Measurements from ENCODE around the gene RNPS1. TPM values are rescaled to one million over a fixed set of nuclear protein-coding genes. Genes with fewer than 3 reads are reported as not detected.

The RNPS1 gene
- total and polyA plus RNA-seq, 9 of the 15 experiments (the other 6 are each of a cell fraction or from before 2014, with no cell fraction given), result 44.9 to 338 (median 202) TPM

GRCh38 chr16:2223221-2223941 lies 44.5 kb downstream of the RNPS1 start, which contains the start of gene E4F1 (continued):
- no peak for TF ChIP-seq ZNF311 (CRISPR knock-in tag; IDR thresholded peaks at IDR 0.05)
- peak; percentile 7; the same call in 1 of the 2 replicates for TF ChIP-seq BHLHE40 (IDR thresholded peaks at IDR 0.05; ENCODE audit: low read length)
- TF ChIP-seq, protein P1, sequence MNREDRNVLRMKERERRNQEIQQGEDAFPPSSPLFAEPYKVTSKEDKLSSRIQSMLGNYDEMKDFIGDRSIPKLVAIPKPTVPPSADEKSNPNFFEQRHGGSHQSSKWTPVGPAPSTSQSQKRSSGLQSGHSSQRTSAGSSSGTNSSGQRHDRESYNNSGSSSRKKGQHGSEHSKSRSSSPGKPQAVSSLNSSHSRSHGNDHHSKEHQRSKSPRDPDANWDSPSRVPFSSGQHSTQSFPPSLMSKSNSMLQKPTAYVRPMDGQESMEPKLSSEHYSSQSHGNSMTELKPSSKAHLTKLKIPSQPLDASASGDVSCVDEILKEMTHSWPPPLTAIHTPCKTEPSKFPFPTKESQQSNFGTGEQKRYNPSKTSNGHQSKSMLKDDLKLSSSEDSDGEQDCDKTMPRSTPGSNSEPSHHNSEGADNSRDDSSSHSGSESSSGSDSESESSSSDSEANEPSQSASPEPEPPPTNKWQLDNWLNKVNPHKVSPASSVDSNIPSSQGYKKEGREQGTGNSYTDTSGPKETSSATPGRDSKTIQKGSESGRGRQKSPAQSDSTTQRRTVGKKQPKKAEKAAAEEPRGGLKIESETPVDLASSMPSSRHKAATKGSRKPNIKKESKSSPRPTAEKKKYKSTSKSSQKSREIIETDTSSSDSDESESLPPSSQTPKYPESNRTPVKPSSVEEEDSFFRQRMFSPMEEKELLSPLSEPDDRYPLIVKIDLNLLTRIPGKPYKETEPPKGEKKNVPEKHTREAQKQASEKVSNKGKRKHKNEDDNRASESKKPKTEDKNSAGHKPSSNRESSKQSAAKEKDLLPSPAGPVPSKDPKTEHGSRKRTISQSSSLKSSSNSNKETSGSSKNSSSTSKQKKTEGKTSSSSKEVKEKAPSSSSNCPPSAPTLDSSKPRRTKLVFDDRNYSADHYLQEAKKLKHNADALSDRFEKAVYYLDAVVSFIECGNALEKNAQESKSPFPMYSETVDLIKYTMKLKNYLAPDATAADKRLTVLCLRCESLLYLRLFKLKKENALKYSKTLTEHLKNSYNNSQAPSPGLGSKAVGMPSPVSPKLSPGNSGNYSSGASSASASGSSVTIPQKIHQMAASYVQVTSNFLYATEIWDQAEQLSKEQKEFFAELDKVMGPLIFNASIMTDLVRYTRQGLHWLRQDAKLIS (CRISPR knock-in tag; IDR thresholded peaks at IDR 0.05), result peak; percentile 0; the same call in 1 of the 2 replicates
- no peak for TF ChIP-seq ZNF436 (CRISPR knock-in tag; IDR thresholded peaks at IDR 0.05)
- no peak for TF ChIP-seq GTF2B (IDR thresholded peaks at IDR 0.05; ENCODE audit: extremely low read depth, insufficient read length)
- TF ChIP-seq, protein P2, sequence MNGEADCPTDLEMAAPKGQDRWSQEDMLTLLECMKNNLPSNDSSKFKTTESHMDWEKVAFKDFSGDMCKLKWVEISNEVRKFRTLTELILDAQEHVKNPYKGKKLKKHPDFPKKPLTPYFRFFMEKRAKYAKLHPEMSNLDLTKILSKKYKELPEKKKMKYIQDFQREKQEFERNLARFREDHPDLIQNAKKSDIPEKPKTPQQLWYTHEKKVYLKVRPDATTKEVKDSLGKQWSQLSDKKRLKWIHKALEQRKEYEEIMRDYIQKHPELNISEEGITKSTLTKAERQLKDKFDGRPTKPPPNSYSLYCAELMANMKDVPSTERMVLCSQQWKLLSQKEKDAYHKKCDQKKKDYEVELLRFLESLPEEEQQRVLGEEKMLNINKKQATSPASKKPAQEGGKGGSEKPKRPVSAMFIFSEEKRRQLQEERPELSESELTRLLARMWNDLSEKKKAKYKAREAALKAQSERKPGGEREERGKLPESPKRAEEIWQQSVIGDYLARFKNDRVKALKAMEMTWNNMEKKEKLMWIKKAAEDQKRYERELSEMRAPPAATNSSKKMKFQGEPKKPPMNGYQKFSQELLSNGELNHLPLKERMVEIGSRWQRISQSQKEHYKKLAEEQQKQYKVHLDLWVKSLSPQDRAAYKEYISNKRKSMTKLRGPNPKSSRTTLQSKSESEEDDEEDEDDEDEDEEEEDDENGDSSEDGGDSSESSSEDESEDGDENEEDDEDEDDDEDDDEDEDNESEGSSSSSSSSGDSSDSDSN (IDR thresholded peaks at IDR 0.05; ENCODE audit: borderline replicate concordance in 1 of 2, low read depth in 2 of 2, low read length in 2 of 2), result peak; percentile 63 to 80
- TF ChIP-seq ARID1B (IDR thresholded peaks at IDR 0.05), result no peak
- peak; percentile 75 for TF ChIP-seq POLR2AphosphoS5 (IDR thresholded peaks at IDR 0.05; ENCODE audit: control insufficient read depth, insufficient read depth, low read depth, low read length)
- no peak for TF ChIP-seq FOXM1 (IDR thresholded peaks at IDR 0.05; ENCODE audit: low read depth)
- no peak for TF ChIP-seq FOXM1 (CRISPR knock-in tag; IDR thresholded peaks at IDR 0.05; ENCODE audit: low read depth)
- TF ChIP-seq ZNF699 (CRISPR knock-in tag; IDR thresholded peaks at IDR 0.05; ENCODE audit: insufficient replicate concordance), result no peak
- peak; percentile 85 for TF ChIP-seq MAX (CRISPR knock-in tag; IDR thresholded peaks at IDR 0.05)
- TF ChIP-seq ADNP (tag; IDR thresholded peaks at IDR 0.05), result no peak
- TF ChIP-seq POLR2H (tag; IDR thresholded peaks at IDR 0.05; ENCODE audit: low read depth), result peak; percentile 84
- TF ChIP-seq RBM15 (IDR thresholded peaks at IDR 0.05; ENCODE audit: insufficient read depth, low read length), result no peak
- no peak for TF ChIP-seq ZC3H11A (IDR thresholded peaks at IDR 0.05; ENCODE audit: low read depth, low read length)
- 0 out of 2 replicates have a peak, but pooled peaks have one; percentile 11 for TF ChIP-seq ZNF431 (CRISPR knock-in tag; IDR thresholded peaks at IDR 0.05)
- peak; percentile 86 for TF ChIP-seq MYC (IDR thresholded peaks at IDR 0.05; ENCODE audit: low read depth, low read length)
- no peak; the same call in 1 of the 2 replicates for TF ChIP-seq MYC (CRISPR knock-in tag; IDR thresholded peaks at IDR 0.05; ENCODE audit: borderline replicate concordance, low read depth)
- no peak for TF ChIP-seq TEAD2 (tag; IDR thresholded peaks at IDR 0.05)
- peak; percentile 92 for TF ChIP-seq PCBP1 (IDR thresholded peaks at IDR 0.05; ENCODE audit: low read depth, low read length, poor library complexity, severe bottlenecking)

Measured in K562 (cell line).